ENCODE data around the gene ABTB2.

GRCh38 chr11:34198523-34198922 lies 159.3 kb downstream of the ABTB2 start:
- no peak for TF ChIP-seq CTCF (optimal IDR thresholded peaks at IDR 0.05 in 1 of 3, IDR thresholded peaks at IDR 0.05 in 1 of 3, conservative IDR thresholded peaks at IDR 0.05 in 1 of 3; ENCODE audit: extremely low read depth in 1 of 3, insufficient read depth in 2 of 3, low read length in 3 of 3)
- no peak for TF ChIP-seq EZH2 (IDR thresholded peaks at IDR 0.05; ENCODE audit: low read length)

Data from keratinocyte (primary cell).